HG03280 (cell line): Measurements from ENCODE around the gene DPP6.
"Not testable (repeated sequence)": the region's sequence is repeated elsewhere in the genome, so short reads cannot be mapped to it uniquely, and the experiment has no call there.

Source experiments
- ATAC-seq: cut with Tn5 transposase; IDR thresholded peaks from one replicate; pipeline ENCODE4 v1.9.1; 2021; ENCODE audit warnings: mild to moderate bottlenecking, moderate library complexity; ENCODE audit not compliant: unreplicated experiment

The DPP6 gene

GRCh38 chr7:154072395-154073181, 20.4 kb downstream of the DPP6 start:
- not testable (repeated sequence) for ATAC-seq

- ATAC-seq: not testable (repeated sequence)
These were observed 26.3 kb downstream of the DPP6 start for GRCh38 chr7:154078523-154078922.

GRCh38 chr7:154080249-154080648, 28.1 kb downstream of the DPP6 start:
- ATAC-seq: not testable (repeated sequence)

GRCh38 chr7:154087037-154087725, 35.0 kb downstream of the DPP6 start:
- not testable (repeated sequence) for ATAC-seq

GRCh38 chr7:154092093-154092492, 39.9 kb downstream of the DPP6 start:
- ATAC-seq: not testable (repeated sequence)

GRCh38 chr7:154095201-154095600, 43.0 kb downstream of the DPP6 start:
- not testable (repeated sequence) for ATAC-seq

- ATAC-seq: not testable (repeated sequence)
These were observed 52.9 kb downstream of the DPP6 start for GRCh38 chr7:154105063-154105462.

GRCh38 chr7:154109615-154110014, 57.4 kb downstream of the DPP6 start:
- not testable (repeated sequence) for ATAC-seq

GRCh38 chr7:154113732-154114351, 61.6 kb downstream of the DPP6 start:
- not testable (repeated sequence) for ATAC-seq

GRCh38 chr7:154117411-154118390, 65.5 kb downstream of the DPP6 start:
- not testable (repeated sequence) for ATAC-seq

GRCh38 chr7:154120825-154121224, 68.6 kb downstream of the DPP6 start:
- ATAC-seq: not testable (repeated sequence)

- not testable (repeated sequence) for ATAC-seq
These were observed 70.5 kb downstream of the DPP6 start for GRCh38 chr7:154122720-154123119.

GRCh38 chr7:154123397-154123796, 71.2 kb downstream of the DPP6 start:
- ATAC-seq: not testable (repeated sequence)

GRCh38 chr7:154129142-154129541, 76.9 kb downstream of the DPP6 start:
- not testable (repeated sequence) for ATAC-seq

GRCh38 chr7:154132617-154133016, 80.4 kb downstream of the DPP6 start:
- ATAC-seq: not testable (repeated sequence)

GRCh38 chr7:154133703-154134277, 81.6 kb downstream of the DPP6 start:
- ATAC-seq: not testable (repeated sequence)

GRCh38 chr7:154134698-154135097, 82.5 kb downstream of the DPP6 start:
- not testable (repeated sequence) for ATAC-seq

- not testable (repeated sequence) for ATAC-seq
These were observed 83.4 kb downstream of the DPP6 start for GRCh38 chr7:154135646-154136045.

GRCh38 chr7:154145922-154146706, 93.9 kb downstream of the DPP6 start:
- ATAC-seq: not testable (repeated sequence)
